GM12892 (cell line): Measurements from ENCODE around the gene CCDC86.

Experiments
- POLR2A ChIP-seq: IDR thresholded peaks from 2 replicates; pipeline ENCODE4 v1.6.1; 2011; ENCODE audit warnings: low read depth, low read length, control low read depth
- TAF1 ChIP-seq: IDR thresholded peaks from 2 replicates; pipeline ENCODE4 v1.6.1; 2011; ENCODE audit warnings: low read depth, mild to moderate bottlenecking, control low read depth, low read length, borderline replicate concordance

DNA sequence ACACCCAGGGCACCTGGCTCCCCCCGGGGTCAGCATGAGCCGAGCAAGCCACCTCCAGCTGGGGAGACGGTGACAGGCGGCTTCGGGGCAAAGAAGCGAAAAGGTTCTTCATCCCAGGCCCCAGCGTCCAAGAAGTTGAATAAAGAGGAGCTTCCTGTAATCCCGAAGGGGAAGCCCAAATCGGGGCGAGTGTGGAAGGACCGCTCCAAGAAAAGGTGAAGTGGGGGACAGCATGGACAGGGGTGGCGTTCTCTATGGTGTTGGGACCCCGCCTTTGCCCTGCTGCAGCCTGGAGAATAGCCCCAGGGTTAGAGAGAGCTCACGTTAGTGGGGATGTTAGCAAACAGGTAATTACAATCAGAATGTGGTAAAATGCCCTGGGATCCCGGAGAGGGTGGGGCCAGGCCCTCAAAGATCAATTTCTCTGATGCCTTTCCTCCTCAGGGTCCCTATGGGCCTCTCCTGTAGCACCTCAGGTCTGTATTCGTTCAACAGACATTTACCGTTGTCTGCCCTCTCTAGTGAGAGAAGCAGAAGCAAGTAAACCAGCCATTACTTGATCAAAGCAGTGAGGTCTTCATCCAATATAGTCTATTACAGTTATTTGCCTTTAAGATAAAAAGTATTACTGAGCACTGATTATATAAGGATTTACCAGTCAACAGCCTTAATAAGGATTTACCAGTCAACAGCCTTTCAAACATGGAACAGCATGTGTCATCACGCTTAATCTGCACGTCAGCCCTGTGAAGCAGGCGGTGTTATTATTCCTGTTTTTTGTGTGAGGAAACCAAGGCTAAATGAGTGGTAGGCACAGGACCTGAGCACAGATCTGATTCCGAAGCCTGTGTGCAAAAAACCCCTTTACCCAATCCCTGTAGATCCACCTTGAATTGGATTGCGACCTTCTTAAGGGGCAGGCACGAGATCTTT lies 1.0 kb downstream of the CCDC86 start:
- no peak for TF ChIP-seq TAF1
- no peak for TF ChIP-seq POLR2A
